ENCODE measurements around the gene DHX32.

Gene DHX32

GRCh38 chr10:125866421-125867029 lies 14.6 kb downstream of the DHX32 start:
- no peak for DNase-seq (ENCODE audit: extremely low read depth, low read depth)
- no peak for TF ChIP-seq CTCF (IDR thresholded peaks at IDR 0.05; ENCODE audit: low read depth, low read length)

- DNase-seq (ENCODE audit: extremely low read depth, low read depth) = no peak
- TF ChIP-seq CTCF (IDR thresholded peaks at IDR 0.05; ENCODE audit: low read depth, low read length) = no peak
Observed at GRCh38 chr10:125865120-125865519, 16.0 kb downstream of the DHX32 start.

DNA sequence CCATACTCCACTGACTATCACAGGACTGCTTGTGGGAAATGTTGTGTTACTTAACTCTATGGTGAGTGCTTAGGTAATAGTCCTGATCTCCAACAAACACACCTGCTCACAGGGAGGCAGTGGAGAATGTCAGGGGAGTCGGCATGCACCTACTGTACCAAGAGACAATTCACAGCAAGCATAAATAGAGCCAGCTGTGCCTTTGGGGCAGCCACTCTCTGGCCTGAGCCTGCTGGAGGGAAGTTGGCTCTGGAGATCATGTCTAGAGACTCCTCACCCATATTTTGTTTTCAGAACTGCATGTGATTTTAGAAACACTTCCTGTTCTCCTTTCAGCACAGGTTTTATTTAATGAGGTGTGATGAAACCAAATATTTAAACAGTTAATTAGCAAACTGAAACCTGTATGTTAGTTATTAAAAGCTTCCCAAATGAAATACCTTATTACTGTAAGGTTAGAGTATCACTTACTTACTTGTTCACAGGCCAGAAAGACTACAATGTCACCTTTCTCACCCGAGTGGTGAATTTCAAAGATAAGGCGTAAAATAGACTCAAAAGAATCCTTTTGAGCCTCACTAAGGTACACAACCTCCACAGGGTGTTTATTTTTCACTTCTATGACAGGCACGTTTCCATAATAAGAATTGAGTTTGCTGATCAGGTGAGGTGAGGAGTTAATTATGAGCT lies 21.8 kb downstream of the DHX32 start:
- DNase-seq (ENCODE audit: extremely low read depth, low read depth) = no peak

GRCh38 chr10:125857185-125857760 lies 23.8 kb downstream of the DHX32 start:
- no peak for TF ChIP-seq CTCF (IDR thresholded peaks at IDR 0.05; ENCODE audit: low read depth, low read length)
- DNase-seq (ENCODE audit: extremely low read depth, low read depth) = no peak

More for the DNA sequence above, 21.8 kb downstream of the DHX32 start:
- TF ChIP-seq CTCF (IDR thresholded peaks at IDR 0.05; ENCODE audit: low read depth, low read length) = no peak

GRCh38 chr10:125852487-125852886 lies 28.6 kb downstream of the DHX32 start:
- no peak for DNase-seq (ENCODE audit: extremely low read depth, low read depth)
- TF ChIP-seq CTCF (IDR thresholded peaks at IDR 0.05; ENCODE audit: low read depth, low read length) = no peak

DNA sequence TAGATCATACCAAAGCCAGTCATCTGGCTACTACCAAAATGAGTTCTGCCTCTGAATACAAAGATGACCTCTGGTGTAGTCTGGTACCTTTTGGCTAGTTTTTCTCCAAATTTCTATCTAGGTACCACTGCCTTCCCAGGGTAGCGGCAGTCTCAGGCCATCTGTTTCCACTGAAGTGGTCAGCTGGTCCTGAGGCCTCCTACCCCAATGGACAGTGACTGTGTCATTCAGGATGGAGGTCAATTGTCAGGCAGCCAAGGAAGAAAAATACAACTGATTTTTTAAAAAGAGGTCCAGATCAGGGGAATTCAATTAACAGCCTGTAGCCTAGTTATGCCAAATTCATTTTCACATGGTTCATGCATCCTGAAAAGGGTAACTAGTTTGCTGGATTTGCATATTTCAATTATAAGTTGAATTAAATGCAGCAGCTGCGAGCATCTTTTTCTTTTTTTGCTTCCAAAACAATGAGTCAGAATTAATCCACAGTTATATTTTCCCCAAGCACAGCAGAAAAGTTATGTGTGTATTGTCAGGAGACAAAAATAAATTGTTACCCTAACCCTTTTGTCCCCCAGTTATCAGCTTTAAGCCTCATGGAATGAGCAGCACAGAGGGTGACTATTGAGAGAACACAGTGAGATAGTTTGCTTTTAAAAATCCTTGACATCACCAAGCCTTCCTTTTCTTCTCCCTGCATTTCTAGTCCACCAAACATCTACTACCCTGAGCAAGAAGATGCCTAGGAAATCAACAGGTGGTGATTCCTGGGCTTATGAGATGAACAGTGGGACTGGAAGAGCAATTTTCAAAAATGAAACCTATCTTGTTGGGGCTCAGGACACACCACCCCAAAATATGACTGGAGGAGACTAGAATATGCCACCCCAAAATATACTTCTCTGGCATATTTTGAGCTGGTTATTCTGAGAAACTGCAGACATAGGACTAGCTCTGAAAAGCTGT lies 30.0 kb downstream of the DHX32 start:
- no peak for DNase-seq (ENCODE audit: extremely low read depth, low read depth)
- no peak for TF ChIP-seq CTCF (IDR thresholded peaks at IDR 0.05; ENCODE audit: low read depth, low read length)
